ENCODE data around the gene SGF29. TPM values are rescaled to one million over a fixed set of nuclear protein-coding genes. Genes with fewer than 3 reads are reported as not detected.

The SGF29 gene
- total and polyA plus RNA-seq, 9 of the 15 experiments (the other 6 are each of a cell fraction or from before 2014, with no cell fraction given): 2.6 to 36.1 (median 21.2) TPM

DNA sequence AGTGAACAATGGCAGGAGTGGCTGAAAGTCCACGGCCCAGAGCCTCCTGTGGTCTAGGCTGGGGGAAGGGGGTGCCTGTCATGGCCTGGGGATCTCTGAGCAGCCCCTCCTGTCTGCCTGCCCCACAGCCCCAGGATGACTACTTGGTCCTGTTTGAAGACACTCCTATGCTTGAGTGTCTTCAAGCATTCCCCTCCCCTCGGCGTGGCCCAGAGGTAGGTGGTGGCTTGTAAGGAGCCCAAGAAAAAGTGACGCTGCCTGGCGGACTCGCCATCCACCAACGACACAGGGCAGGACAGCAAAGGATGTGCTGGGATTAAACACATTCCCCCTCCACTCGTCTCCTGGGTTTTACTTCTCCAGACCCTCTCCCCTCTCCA, 50.5 kb downstream of the SGF29 start:
- Histone ChIP-seq H3K9me1 (ENCODE audit: control insufficient read depth, insufficient read depth, low read length) (no peaks in the 10 kb centered on the region), H3K9ac (ENCODE audit: insufficient read depth in 1 of 2, low read depth in 2 of 2, low read length in 2 of 2) (peak overlapping the region in 1 of 2 experiments; percentile 45; a peak in 1 of 4 replicates), H3K27me3 (ENCODE audit: control insufficient read depth in 2 of 2, insufficient read depth in 2 of 2, low read length in 2 of 2) (no peaks in the 10 kb centered on the region), H3K79me2 (ENCODE audit: control insufficient read depth, insufficient read depth, low read length) (no peaks in the 10 kb centered on the region), H4K20me1 (replicated peaks; ENCODE audit: control insufficient read depth, insufficient read depth, low read length) (no peaks in the 10 kb centered on the region), H3K9me3 (replicated peaks; ENCODE audit: control insufficient read depth, insufficient read depth, low read depth, low read length) (no peaks in the 10 kb centered on the region), H3K27ac (ENCODE audit: extremely low read depth, low read depth, low read length) (no peak overlapping the region), H3K4me2 (ENCODE audit: insufficient read depth, low read length) (no peak overlapping the region), H3K4me3 (no peak overlapping the region), H3K36me3 (ENCODE audit: control insufficient read depth, insufficient read depth, low read length) (no peaks in the 10 kb centered on the region), H3K4me1 (replicated peaks in 1 of 2; ENCODE audit: control insufficient read depth in 2 of 2, insufficient read depth in 2 of 2, low read length in 2 of 2) (peaks cover 2 to 5% of the 10 kb centered on the region in 2 experiments; a peak in 3 of 5 replicates), H2AFZ (ENCODE audit: low read depth, low read length) (no peak overlapping the region)
- no TSS peak for BruUV-seq (replicated peaks)
- CTCF ChIA-PET (ENCODE audit: low intra/inter-chr PET ratio): no interaction called here
- in situ Hi-C loops (cut with MboI): loop anchor here (25.0 kb wide), 4 partner anchors 108 to 1608 kb away; partner anchors contain the start of genes EIF3C and EIF3CL
- DNase-seq (ENCODE audit: extremely low read depth in 1 of 4, low spot score in 3 of 4): no peak
- intact Hi-C loops (cut with micrococcal nuclease): no loop called here
- WGBS (ENCODE audit: insufficient coverage, low coverage, missing lambda C conversion rate): 40% methylated on average over 7 of the region's 8 CpGs
- TF ChIP-seq, protein P1, sequence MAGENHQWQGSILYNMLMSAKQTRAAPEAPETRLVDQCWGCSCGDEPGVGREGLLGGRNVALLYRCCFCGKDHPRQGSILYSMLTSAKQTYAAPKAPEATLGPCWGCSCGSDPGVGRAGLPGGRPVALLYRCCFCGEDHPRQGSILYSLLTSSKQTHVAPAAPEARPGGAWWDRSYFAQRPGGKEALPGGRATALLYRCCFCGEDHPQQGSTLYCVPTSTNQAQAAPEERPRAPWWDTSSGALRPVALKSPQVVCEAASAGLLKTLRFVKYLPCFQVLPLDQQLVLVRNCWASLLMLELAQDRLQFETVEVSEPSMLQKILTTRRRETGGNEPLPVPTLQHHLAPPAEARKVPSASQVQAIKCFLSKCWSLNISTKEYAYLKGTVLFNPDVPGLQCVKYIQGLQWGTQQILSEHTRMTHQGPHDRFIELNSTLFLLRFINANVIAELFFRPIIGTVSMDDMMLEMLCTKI (IDR thresholded peaks at IDR 0.05; ENCODE audit: partially characterized antibody): no peak
- no peak for TF ChIP-seq SAFB2 (IDR thresholded peaks at IDR 0.05; ENCODE audit: borderline replicate concordance, low read depth, low read length, severe bottlenecking)
- no peak for TF ChIP-seq PRMT5 (CRISPR knock-in tag; IDR thresholded peaks at IDR 0.05)
- peak; percentile 15; the same call in 2 of the 3 replicates for ATAC-seq
- FAIRE-seq: no peak
- POLR2A ChIA-PET: interaction anchor here (0.7 to 1.3 kb wide), 3 partner anchors 10 to 106 kb away, joined by 3 to 6 read pairs (median 3); no protein-coding TSS in a partner anchor
